CD14-positive monocyte (primary cell): ENCODE data around the gene CFAP61. TPM values are rescaled to one million over a fixed set of nuclear protein-coding genes. Genes with fewer than 3 reads are reported as not detected.

ENCODE experiments used
- DNase-seq, 3 donors: peaks; one replicate each; pipeline ENCODE4 v3.0.0-alpha.2; 2011 to 2022
- H2AFZ ChIP-seq: 2 replicates; pipeline ENCODE4 v1.6.0; 2012; ENCODE audit warnings: mild to moderate bottlenecking, low read depth, low read length, inconsistent platforms; ENCODE audit not compliant: insufficient read depth, poor library complexity, severe bottlenecking
- H3K27ac ChIP-seq, 2 donors: 1 replicate in 1 of 2; 2 replicates in 1 of 2; pipeline ENCODE4 v1.5.1; 2012 to 2013; ENCODE audit warnings: low read length in 2 of 2, control low read depth in 1 of 2, inconsistent platforms in 1 of 2, low read depth in 1 of 2, mild to moderate bottlenecking in 1 of 2
- H3K27me3 ChIP-seq, 2 donors: one replicate each; pipeline versions ENCODE4 v1.6.0 to v1.6.1; 2011 to 2013; ENCODE audit warnings: low read length in 2 of 2; ENCODE audit not compliant: control insufficient read depth in 2 of 2, insufficient read depth in 2 of 2
- H3K36me3 ChIP-seq, 2 donors: replicated peaks in 1 of 2; 1 replicate in 1 of 2; 2 replicates in 1 of 2; pipeline versions ENCODE4 v1.5.1 to v1.6.1; 2012 to 2013; ENCODE audit warnings: low read length in 2 of 2, control low read depth in 1 of 2, inconsistent platforms in 1 of 2, mild to moderate bottlenecking in 1 of 2; ENCODE audit not compliant: insufficient read depth in 2 of 2, control insufficient read depth in 1 of 2
- H3K4me1 ChIP-seq, 2 donors: 1 replicate in 1 of 2; 2 replicates in 1 of 2; pipeline versions ENCODE4 v1.5.1 to v1.6.1; 2012 to 2013; ENCODE audit warnings: low read length in 2 of 2, control low read depth in 1 of 2, inconsistent platforms in 1 of 2, mild to moderate bottlenecking in 1 of 2, moderate library complexity in 1 of 2; ENCODE audit not compliant: insufficient read depth in 2 of 2, control insufficient read depth in 1 of 2
- H3K4me2 ChIP-seq: replicated peaks from 2 replicates; pipeline ENCODE3; 2012; ENCODE audit warnings: low read length, moderate library complexity, mild to moderate bottlenecking; ENCODE audit not compliant: poor library complexity, severe bottlenecking; ENCODE audit errors: extremely low read depth
- H3K4me3 ChIP-seq, 3 experiments: fragments of 200-600 bp in 1 of 3; sonication (generic) in 1 of 3; replicated peaks in 1 of 3; 1 replicate in 2 of 3; 2 replicates in 1 of 3; pipeline ENCODE4 v1.5.1; 2011 to 2013; ENCODE audit warnings: low read length in 3 of 3, mild to moderate bottlenecking in 3 of 3, control low read depth in 2 of 3, low read depth in 2 of 3, inconsistent platforms in 1 of 3, moderate library complexity in 1 of 3
- H3K79me2 ChIP-seq: 2 replicates; pipeline ENCODE4 v1.6.0; 2012; ENCODE audit warnings: mild to moderate bottlenecking, control low read depth, inconsistent platforms, low read length, moderate library complexity; ENCODE audit not compliant: insufficient read depth
- H3K9ac ChIP-seq: 2 replicates; pipeline ENCODE4 v1.6.0; 2017; ENCODE audit warnings: low read length, mild to moderate bottlenecking; ENCODE audit not compliant: insufficient read depth, poor library complexity, severe bottlenecking
- H3K9me3 ChIP-seq, 2 donors: replicated peaks in 1 of 2; 1 replicate in 1 of 2; 2 replicates in 1 of 2; pipeline versions ENCODE4 v1.5.1 to v1.6.1; 2012 to 2013; ENCODE audit warnings: low read length in 2 of 2, control low read depth in 1 of 2; ENCODE audit not compliant: control insufficient read depth in 1 of 2, insufficient read depth in 1 of 2
- H4K20me1 ChIP-seq: 2 replicates; pipeline ENCODE4 v1.6.0; 2012; ENCODE audit warnings: mild to moderate bottlenecking, low read length, control low read depth, moderate library complexity; ENCODE audit not compliant: insufficient read depth
- H3K27ac Mint-ChIP-seq, 7 donors: one replicate each; pipeline ENCODE4 v1.8.0; 2020; ENCODE audit warnings: mild to moderate bottlenecking in 7 of 7, mixed read lengths in 7 of 7, moderate library complexity in 6 of 7, inconsistent platforms in 2 of 7
- H3K27me3 Mint-ChIP-seq, 3 donors: one replicate each; pipeline ENCODE4 v1.8.0; 2021 to 2022; ENCODE audit warnings: low read depth in 3 of 3, mild to moderate bottlenecking in 3 of 3, mixed read lengths in 3 of 3, moderate library complexity in 3 of 3, inconsistent platforms in 1 of 3
- H3K36me3 Mint-ChIP-seq, 2 donors: one replicate each; pipeline ENCODE4 v1.8.0; 2020; ENCODE audit warnings: mixed read lengths in 2 of 2, inconsistent platforms in 1 of 2, mild to moderate bottlenecking in 1 of 2
- H3K4me1 Mint-ChIP-seq: one replicate; pipeline ENCODE4 v1.8.0; 2020; ENCODE audit warnings: mild to moderate bottlenecking, mixed read lengths
- H3K4me3 Mint-ChIP-seq, 2 donors: one replicate each; pipeline ENCODE4 v1.8.0; 2020; ENCODE audit warnings: mild to moderate bottlenecking in 2 of 2, mixed read lengths in 2 of 2, moderate library complexity in 1 of 2
- H3K9me3 Mint-ChIP-seq, 7 donors: one replicate each; pipeline ENCODE4 v1.8.0; 2020 to 2022; ENCODE audit warnings: mixed read lengths in 7 of 7, mild to moderate bottlenecking in 6 of 7, moderate library complexity in 6 of 7, inconsistent platforms in 2 of 7
- CTCF ChIP-seq: fragments of 200-600 bp; IDR thresholded peaks from one replicate; pipeline ENCODE4 v1.8.0; 2022; ENCODE audit warnings: antibody characterized with exemption, mild to moderate bottlenecking
- WGBS: methylation state at CpG from one replicate; pipeline ENCODE4 v1.1.5; 2013; ENCODE audit warnings: missing lambda C conversion rate; ENCODE audit not compliant: insufficient coverage; 5-methylcytosine and 5-hydroxymethylcytosine counted together
- intact Hi-C, 2 donors: fragments of 100-400 bp; cut with micrococcal nuclease; formaldehyde crosslinking; loops; one replicate each; pipeline versions ENCODE4 v1.15.0 to v1.15.1; 2023
- polyA plus RNA-seq, 3 donors: library from polyadenylated mRNA; depleted of rRNA in 1 of 3; unstranded in 2 of 3; stranded (reverse) in 1 of 3; fragments of 300-500 nt in 2 of 3; fragments of >200 nt in 1 of 3; fragmentation: Illumina TruSeq in 2 of 3; gene quantifications; 1 replicate in 2 of 3; 2 replicates in 1 of 3; pipeline ENCODE4 v1.2.3, GENCODE V29; 2012 to 2021

The CFAP61 gene
- polyA plus RNA-seq, 3 donors, result not detected

GRCh38 chr20:20138301-20139064 is 86.2 kb downstream of the CFAP61 start:
- Histone ChIP-seq H3K4me3 (no peak overlapping the region), H3K9me3 (peaks cover 0 to 6% of the 10 kb centered on the region in 2 donors)
- no peaks in the 10 kb centered on the region for H3K36me3 Mint-ChIP-seq

GRCh38 chr20:20139403-20139802 is 87.1 kb downstream of the CFAP61 start:
- no peak overlapping the region for H2AFZ ChIP-seq
- Mint-ChIP-seq H3K9me3 (peaks cover 2 to 11% (median 5%) of the 10 kb centered on the region in 7 donors), H3K4me1 (no peaks in the 10 kb centered on the region), H3K4me3 (no peak overlapping the region), H3K27me3 (peaks cover 2 to 7% (median 2%) of the 10 kb centered on the region in 3 donors), H3K36me3 (no peaks in the 10 kb centered on the region), H3K27ac (no peak overlapping the region)
- H3K4me1 ChIP-seq, result no peaks in the 10 kb centered on the region
- H3K79me2 ChIP-seq, result no peaks in the 10 kb centered on the region
- no peak overlapping the region for H3K4me3 ChIP-seq
- H3K27me3 ChIP-seq, result no peaks in the 10 kb centered on the region
- peaks cover 0 to 6% of the 10 kb centered on the region in 2 donors for H3K9me3 ChIP-seq
- H3K36me3 ChIP-seq, result no peaks in the 10 kb centered on the region
- no peak overlapping the region for H3K9ac ChIP-seq
- no peak overlapping the region for H3K27ac ChIP-seq
- whole genome bisulfite sequencing, result 94% methylated on average over 3 of the region's 5 CpGs
- H4K20me1 ChIP-seq, result no peaks in the 10 kb centered on the region
- no peak for DNase-seq
- intact Hi-C loops, result no loop called here
- no peak for TF ChIP-seq CTCF
- no peak overlapping the region for H3K4me2 ChIP-seq

More at GRCh38 chr20:20138301-20139064, 86.2 kb downstream of the CFAP61 start:
- Mint-ChIP-seq H3K4me3 (no peak overlapping the region), H3K4me1 (no peaks in the 10 kb centered on the region), H3K27me3 (peaks cover 2% of the 10 kb centered on the region in 3 donors), H3K9me3 (peaks cover 0 to 11% (median 5%) of the 10 kb centered on the region in 7 donors), H3K27ac (no peak overlapping the region)
- WGBS, result 94% methylated on average over 2 of the region's 4 CpGs
- H3K27me3 ChIP-seq, result peaks cover 0 to 2% of the 10 kb centered on the region in 2 donors
- H3K79me2 ChIP-seq, result no peaks in the 10 kb centered on the region
- H3K27ac ChIP-seq, result no peak overlapping the region
- DNase-seq, result no peak
- TF ChIP-seq CTCF, result no peak
- H2AFZ ChIP-seq, result no peak overlapping the region
- H3K4me2 ChIP-seq, result no peak overlapping the region
- no peaks in the 10 kb centered on the region for H4K20me1 ChIP-seq
- no peak overlapping the region for H3K9ac ChIP-seq
- H3K4me1 ChIP-seq, result no peaks in the 10 kb centered on the region
- intact Hi-C loops, result no loop called here
- no peaks in the 10 kb centered on the region for H3K36me3 ChIP-seq
